Body of pancreas (tissue), 4 donors: ENCODE measurements around the gene DPH1.

Source experiments
- POLR2A ChIP-seq, 3 donors: fragments of 450-650 bp; IDR thresholded peaks; one replicate each; pipeline ENCODE4 v1.6.1; 2016; ENCODE audit warnings: antibody characterized with exemption in 3 of 3, mild to moderate bottlenecking in 2 of 3
- TF ChIP-seq, protein P1 (sequence below), 7 experiments: fragments of 450-650 bp in 4 of 7; fragments of 200-600 bp in 3 of 7; sonication (generic) in 3 of 7; IDR thresholded peaks; one replicate each; pipeline ENCODE4 v1.5.1; 2016 to 2019; ENCODE audit warnings: antibody characterized with exemption in 7 of 7

DNA sequence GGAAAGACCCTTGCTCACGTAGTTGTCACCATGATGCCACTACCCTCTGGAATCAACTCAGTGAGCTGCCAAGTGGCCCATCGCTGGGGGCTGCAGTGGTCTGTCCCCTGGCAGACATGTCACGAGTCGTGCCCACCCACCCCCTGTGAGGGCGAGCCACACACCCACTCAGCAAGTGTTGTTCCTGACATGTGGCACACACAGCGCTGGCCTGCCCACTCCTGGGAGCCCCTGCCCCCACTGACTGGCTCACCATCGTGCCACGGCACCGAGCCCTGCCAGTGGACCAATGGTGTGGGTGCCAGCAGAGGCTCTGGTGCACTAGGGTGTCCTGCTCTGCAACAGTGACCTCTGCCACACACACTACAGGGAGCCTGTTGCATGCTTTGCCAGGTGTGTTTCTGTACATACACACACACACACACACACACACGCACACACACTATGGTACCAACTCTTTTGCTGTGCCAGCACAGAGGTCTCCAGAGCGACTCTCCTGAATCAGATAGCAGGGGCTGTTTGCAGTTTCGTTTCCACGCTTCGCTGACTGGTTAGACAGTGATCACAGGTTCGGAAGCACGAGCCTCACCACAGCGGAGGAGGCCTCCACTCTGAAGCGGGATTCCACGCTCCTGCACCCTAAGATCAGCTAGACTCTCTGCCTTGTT lies 12.5 kb upstream of the DPH1 start:
- TF ChIP-seq, protein P1, sequence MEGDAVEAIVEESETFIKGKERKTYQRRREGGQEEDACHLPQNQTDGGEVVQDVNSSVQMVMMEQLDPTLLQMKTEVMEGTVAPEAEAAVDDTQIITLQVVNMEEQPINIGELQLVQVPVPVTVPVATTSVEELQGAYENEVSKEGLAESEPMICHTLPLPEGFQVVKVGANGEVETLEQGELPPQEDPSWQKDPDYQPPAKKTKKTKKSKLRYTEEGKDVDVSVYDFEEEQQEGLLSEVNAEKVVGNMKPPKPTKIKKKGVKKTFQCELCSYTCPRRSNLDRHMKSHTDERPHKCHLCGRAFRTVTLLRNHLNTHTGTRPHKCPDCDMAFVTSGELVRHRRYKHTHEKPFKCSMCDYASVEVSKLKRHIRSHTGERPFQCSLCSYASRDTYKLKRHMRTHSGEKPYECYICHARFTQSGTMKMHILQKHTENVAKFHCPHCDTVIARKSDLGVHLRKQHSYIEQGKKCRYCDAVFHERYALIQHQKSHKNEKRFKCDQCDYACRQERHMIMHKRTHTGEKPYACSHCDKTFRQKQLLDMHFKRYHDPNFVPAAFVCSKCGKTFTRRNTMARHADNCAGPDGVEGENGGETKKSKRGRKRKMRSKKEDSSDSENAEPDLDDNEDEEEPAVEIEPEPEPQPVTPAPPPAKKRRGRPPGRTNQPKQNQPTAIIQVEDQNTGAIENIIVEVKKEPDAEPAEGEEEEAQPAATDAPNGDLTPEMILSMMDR (IDR thresholded peaks at IDR 0.05), result no peak
- TF ChIP-seq POLR2A (IDR thresholded peaks at IDR 0.05), result no peak
